ENCODE data around the gene FOXK1.

DNA sequence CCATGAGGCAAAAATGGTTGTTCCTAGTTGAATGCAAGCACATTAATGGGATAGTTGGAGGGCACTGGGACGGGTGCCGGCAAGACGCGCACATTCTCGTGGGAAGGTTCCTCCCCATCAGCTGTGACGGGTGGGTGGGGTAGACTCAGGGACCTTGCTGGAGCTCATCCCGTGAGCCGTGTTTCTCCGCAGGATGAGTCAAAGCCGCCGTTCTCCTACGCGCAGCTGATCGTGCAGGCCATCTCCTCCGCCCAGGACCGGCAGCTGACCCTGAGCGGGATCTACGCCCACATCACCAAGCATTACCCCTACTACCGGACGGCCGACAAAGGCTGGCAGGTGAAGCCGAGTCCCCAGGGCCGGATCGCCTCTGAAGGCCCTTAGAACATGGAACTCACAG lies 73.0 kb downstream of the FOXK1 start:
- TF ChIP-seq, protein P1, sequence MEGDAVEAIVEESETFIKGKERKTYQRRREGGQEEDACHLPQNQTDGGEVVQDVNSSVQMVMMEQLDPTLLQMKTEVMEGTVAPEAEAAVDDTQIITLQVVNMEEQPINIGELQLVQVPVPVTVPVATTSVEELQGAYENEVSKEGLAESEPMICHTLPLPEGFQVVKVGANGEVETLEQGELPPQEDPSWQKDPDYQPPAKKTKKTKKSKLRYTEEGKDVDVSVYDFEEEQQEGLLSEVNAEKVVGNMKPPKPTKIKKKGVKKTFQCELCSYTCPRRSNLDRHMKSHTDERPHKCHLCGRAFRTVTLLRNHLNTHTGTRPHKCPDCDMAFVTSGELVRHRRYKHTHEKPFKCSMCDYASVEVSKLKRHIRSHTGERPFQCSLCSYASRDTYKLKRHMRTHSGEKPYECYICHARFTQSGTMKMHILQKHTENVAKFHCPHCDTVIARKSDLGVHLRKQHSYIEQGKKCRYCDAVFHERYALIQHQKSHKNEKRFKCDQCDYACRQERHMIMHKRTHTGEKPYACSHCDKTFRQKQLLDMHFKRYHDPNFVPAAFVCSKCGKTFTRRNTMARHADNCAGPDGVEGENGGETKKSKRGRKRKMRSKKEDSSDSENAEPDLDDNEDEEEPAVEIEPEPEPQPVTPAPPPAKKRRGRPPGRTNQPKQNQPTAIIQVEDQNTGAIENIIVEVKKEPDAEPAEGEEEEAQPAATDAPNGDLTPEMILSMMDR (IDR thresholded peaks at IDR 0.05): no peak
- TF ChIP-seq POLR2A (IDR thresholded peaks at IDR 0.05): no peak
- TF ChIP-seq EP300 (IDR thresholded peaks at IDR 0.05): no peak

Measured in ovary (tissue), 3 donors.